K562 (cell line): ENCODE measurements around the gene SCYL1. TPM values are rescaled to one million over a fixed set of nuclear protein-coding genes. Genes with fewer than 3 reads are reported as not detected.

Experiments
- ATF2 ChIP-seq: sonication (generic); formaldehyde crosslinking; IDR thresholded peaks from 2 replicates; pipeline ENCODE4 v1.8.1; 2022; ENCODE audit warnings: missing genetic modification reagents
- BRD9 ChIP-seq: fragments of 450-650 bp; IDR thresholded peaks from 2 replicates; pipeline ENCODE4 v1.6.1; 2018; ENCODE audit warnings: low read depth; ENCODE audit not compliant: partially characterized antibody
- CHAMP1 ChIP-seq: fragments of 450-650 bp; IDR thresholded peaks from 2 replicates; pipeline ENCODE4 v1.6.1; 2016; ENCODE audit warnings: mild to moderate bottlenecking
- GATA2 ChIP-seq: sonication (generic); formaldehyde crosslinking; IDR thresholded peaks from 2 replicates; pipeline ENCODE4 v1.4.0; 2020; ENCODE audit warnings: mild to moderate bottlenecking, missing genetic modification reagents
- HNRNPK ChIP-seq: fragments of 200-400 bp; formaldehyde crosslinking; IDR thresholded peaks from one replicate; pipeline ENCODE4 v1.6.1; 2018; ENCODE audit warnings: mild to moderate bottlenecking, low read depth, low read length; ENCODE audit not compliant: poor library complexity, severe bottlenecking
- MYNN ChIP-seq, 2 experiments: sonication (generic); formaldehyde crosslinking in 1 of 2; IDR thresholded peaks; 2 replicates each; pipeline versions ENCODE4 v1.5.0 to v1.6.1; 2016 to 2020; ENCODE audit warnings: antibody characterized with exemption in 1 of 2, missing genetic modification reagents in 1 of 2
- POLR3G ChIP-seq: IDR thresholded peaks from 2 replicates; pipeline ENCODE4 v1.6.1; 2011; ENCODE audit not compliant: insufficient read length, insufficient replicate concordance; ENCODE audit errors: extremely low read depth
- POU5F1 ChIP-seq: fragments of 150-350 bp; IDR thresholded peaks from 2 replicates; pipeline ENCODE4 v1.6.1; 2014; ENCODE audit warnings: borderline replicate concordance, low read length, low read depth, mild to moderate bottlenecking; ENCODE audit not compliant: partially characterized antibody
- RAD51 ChIP-seq: fragments of 450-650 bp; IDR thresholded peaks from 2 replicates; pipeline ENCODE4 v1.7.1; 2016; ENCODE audit warnings: low read depth, mild to moderate bottlenecking, borderline replicate concordance
- RNF219 ChIP-seq: fragments of 250-450 bp; sonication (Bioruptor Pico); IDR thresholded peaks from 2 replicates; pipeline ENCODE4 v1.5.0; 2022; ENCODE audit warnings: mild to moderate bottlenecking
- SIRT6 ChIP-seq: IDR thresholded peaks from one replicate; pipeline ENCODE4 v1.6.1; 2012; ENCODE audit warnings: low read depth, mild to moderate bottlenecking, control low read depth, inconsistent platforms, low read length, moderate library complexity
- SIX5 ChIP-seq, 2 experiments: IDR thresholded peaks; 2 replicates each; pipeline ENCODE4 v1.6.1; 2011; ENCODE audit warnings: low read length in 2 of 2, borderline replicate concordance in 1 of 2, low read depth in 1 of 2, mild to moderate bottlenecking in 1 of 2, moderate library complexity in 1 of 2; ENCODE audit not compliant: insufficient read depth in 1 of 2
- THRAP3 ChIP-seq: fragments of 450-650 bp; IDR thresholded peaks from 2 replicates; pipeline ENCODE4 v1.6.1; 2016; ENCODE audit warnings: mild to moderate bottlenecking, inconsistent platforms, borderline replicate concordance
- ZFPM2 ChIP-seq: fragments of 250-450 bp; sonication (Bioruptor Pico); IDR thresholded peaks from 2 replicates; pipeline ENCODE4 v1.5.1; 2022; ENCODE audit warnings: mild to moderate bottlenecking
- polyA plus RNA-seq, 8 experiments: library from polyadenylated mRNA; depleted of rRNA in 4 of 8; stranded (reverse) in 5 of 8; unstranded in 3 of 8; fragments of >200 nt; fragmentation: Nextera tagmentation in 2 of 8; fragmentation: Illumina TruSeq in 1 of 8; extraction: Ambion mirVana in 2 of 8; extraction: Trizol in 1 of 8; gene quantifications; 2 replicates each; pipeline versions ENCODE4 v1.2.1 to v1.2.3, GENCODE V29; 2011 to 2014; ENCODE audit warnings: inconsistent platforms in 1 of 8, missing spikeins in 1 of 8
- total RNA-seq, 7 experiments: library from RNA; depleted of rRNA in 6 of 7; stranded (reverse); fragments of >200 nt in 6 of 7; fragmentation: Illumina TruSeq in 2 of 7; extraction: Trizol in 2 of 7; gene quantifications; 2 replicates each; pipeline versions ENCODE4 v1.2.1 to v1.2.3, GENCODE V29; 2011 to 2021; ENCODE audit warnings: low replicate concordance in 1 of 7
- TF ChIP-seq, protein P1 (sequence below): IDR thresholded peaks from 3 replicates; pipeline ENCODE4 v1.6.1; 2011; ENCODE audit warnings: borderline replicate concordance, mild to moderate bottlenecking, moderate library complexity; ENCODE audit not compliant: insufficient read length; ENCODE audit errors: extremely low read depth
- TF ChIP-seq, protein P2 (sequence below), 2 experiments: fragments of 450-650 bp in 1 of 2; sonication (generic) in 1 of 2; formaldehyde crosslinking; conservative IDR thresholded peaks; 2 replicates each; pipeline versions ENCODE4 v1.4.0 to v1.8.1; 2020 to 2022; ENCODE audit warnings: mild to moderate bottlenecking in 1 of 2, missing genetic modification reagents in 1 of 2

The SCYL1 gene
- total and polyA plus RNA-seq, 9 of the 15 experiments (the other 6 are each of a cell fraction or from before 2014, with no cell fraction given), result 1.9 to 145 (median 57.6) TPM

GRCh38 chr11:65500387-65501185 lies 24.3 kb upstream of the SCYL1 start (continued):
- TF ChIP-seq SIX5 (IDR thresholded peaks at IDR 0.05; ENCODE audit: borderline replicate concordance in 1 of 2, insufficient read depth in 1 of 2, low read depth in 1 of 2, low read length in 2 of 2) (no peak), ZFPM2 (CRISPR knock-in tag) (no peak; the same call in 1 of the 2 replicates), POLR3G (no peak), SIRT6 (peak; percentile 99), RAD51 (no peak), HNRNPK (no peak), ATF2 (CRISPR knock-in tag) (no peak), POU5F1 (no peak), THRAP3 (peak; percentile 96), BRD9 (no peak), RNF219 (CRISPR knock-in tag) (no peak), MYNN (IDR thresholded peaks at IDR 0.05) (no peak), MYNN (CRISPR knock-in tag; IDR thresholded peaks at IDR 0.05) (no peak), CHAMP1 (no peak), GATA2 (CRISPR knock-in tag) (no peak)
- TF ChIP-seq, protein P1, sequence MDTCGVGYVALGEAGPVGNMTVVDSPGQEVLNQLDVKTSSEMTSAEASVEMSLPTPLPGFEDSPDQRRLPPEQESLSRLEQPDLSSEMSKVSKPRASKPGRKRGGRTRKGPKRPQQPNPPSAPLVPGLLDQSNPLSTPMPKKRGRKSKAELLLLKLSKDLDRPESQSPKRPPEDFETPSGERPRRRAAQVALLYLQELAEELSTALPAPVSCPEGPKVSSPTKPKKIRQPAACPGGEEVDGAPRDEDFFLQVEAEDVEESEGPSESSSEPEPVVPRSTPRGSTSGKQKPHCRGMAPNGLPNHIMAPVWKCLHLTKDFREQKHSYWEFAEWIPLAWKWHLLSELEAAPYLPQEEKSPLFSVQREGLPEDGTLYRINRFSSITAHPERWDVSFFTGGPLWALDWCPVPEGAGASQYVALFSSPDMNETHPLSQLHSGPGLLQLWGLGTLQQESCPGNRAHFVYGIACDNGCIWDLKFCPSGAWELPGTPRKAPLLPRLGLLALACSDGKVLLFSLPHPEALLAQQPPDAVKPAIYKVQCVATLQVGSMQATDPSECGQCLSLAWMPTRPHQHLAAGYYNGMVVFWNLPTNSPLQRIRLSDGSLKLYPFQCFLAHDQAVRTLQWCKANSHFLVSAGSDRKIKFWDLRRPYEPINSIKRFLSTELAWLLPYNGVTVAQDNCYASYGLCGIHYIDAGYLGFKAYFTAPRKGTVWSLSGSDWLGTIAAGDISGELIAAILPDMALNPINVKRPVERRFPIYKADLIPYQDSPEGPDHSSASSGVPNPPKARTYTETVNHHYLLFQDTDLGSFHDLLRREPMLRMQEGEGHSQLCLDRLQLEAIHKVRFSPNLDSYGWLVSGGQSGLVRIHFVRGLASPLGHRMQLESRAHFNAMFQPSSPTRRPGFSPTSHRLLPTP, result no peak
- TF ChIP-seq, protein P2, sequence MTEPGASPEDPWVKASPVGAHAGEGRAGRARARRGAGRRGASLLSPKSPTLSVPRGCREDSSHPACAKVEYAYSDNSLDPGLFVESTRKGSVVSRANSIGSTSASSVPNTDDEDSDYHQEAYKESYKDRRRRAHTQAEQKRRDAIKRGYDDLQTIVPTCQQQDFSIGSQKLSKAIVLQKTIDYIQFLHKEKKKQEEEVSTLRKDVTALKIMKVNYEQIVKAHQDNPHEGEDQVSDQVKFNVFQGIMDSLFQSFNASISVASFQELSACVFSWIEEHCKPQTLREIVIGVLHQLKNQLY (CRISPR knock-in tag; conservative IDR thresholded peaks at IDR 0.05), result no peak
